K562 (cell line): ENCODE measurements around the gene DHX35. TPM values are rescaled to one million over a fixed set of nuclear protein-coding genes. Genes with fewer than 3 reads are reported as not detected.

Experiments used
- DDX20 ChIP-seq: fragments of 450-650 bp; IDR thresholded peaks from 2 replicates; pipeline ENCODE4 v1.6.1; 2016; ENCODE audit warnings: missing genetic modification characterization, low read depth, mild to moderate bottlenecking, missing compliant biosample characterization, moderate library complexity
- GATAD2A ChIP-seq: fragments of 450-650 bp; IDR thresholded peaks from 2 replicates; pipeline ENCODE4 v1.6.1; 2017
- KLF1 ChIP-seq: fragments of 450-650 bp; IDR thresholded peaks from 2 replicates; pipeline ENCODE4 v1.6.1; 2016; ENCODE audit warnings: missing genetic modification characterization, missing compliant biosample characterization
- NFYB ChIP-seq: IDR thresholded peaks from 2 replicates; pipeline ENCODE4 v1.6.1; 2011; ENCODE audit warnings: mild to moderate bottlenecking, moderate library complexity; ENCODE audit not compliant: insufficient read length; ENCODE audit errors: extremely low read depth
- ZNF780A ChIP-seq: fragments of 250-450 bp; sonication (Bioruptor Pico); IDR thresholded peaks from 2 replicates; pipeline ENCODE4 v1.5.0; 2021; ENCODE audit warnings: mild to moderate bottlenecking
- ZZZ3 ChIP-seq: fragments of 450-650 bp; IDR thresholded peaks from 2 replicates; pipeline ENCODE4 v1.6.1; 2016; ENCODE audit warnings: antibody characterized with exemption, mild to moderate bottlenecking, moderate library complexity
- polyA plus RNA-seq, 8 experiments: library from polyadenylated mRNA; depleted of rRNA in 4 of 8; stranded (reverse) in 5 of 8; unstranded in 3 of 8; fragments of >200 nt; fragmentation: Nextera tagmentation in 2 of 8; fragmentation: Illumina TruSeq in 1 of 8; extraction: Ambion mirVana in 2 of 8; extraction: Trizol in 1 of 8; gene quantifications; 2 replicates each; pipeline versions ENCODE4 v1.2.1 to v1.2.3, GENCODE V29; 2011 to 2014; ENCODE audit warnings: inconsistent platforms in 1 of 8, missing spikeins in 1 of 8
- total RNA-seq, 7 experiments: library from RNA; depleted of rRNA in 6 of 7; stranded (reverse); fragments of >200 nt in 6 of 7; fragmentation: Illumina TruSeq in 2 of 7; extraction: Trizol in 2 of 7; gene quantifications; 2 replicates each; pipeline versions ENCODE4 v1.2.1 to v1.2.3, GENCODE V29; 2011 to 2021; ENCODE audit warnings: low replicate concordance in 1 of 7
- TF ChIP-seq, protein P1 (sequence below), 2 experiments: fragments of 450-650 bp; formaldehyde crosslinking in 1 of 2; IDR thresholded peaks; 2 replicates each; pipeline versions ENCODE4 v1.4.0 to v1.6.1; 2014 to 2020; ENCODE audit warnings: mild to moderate bottlenecking in 2 of 2, borderline replicate concordance in 1 of 2, low read depth in 1 of 2
- TF ChIP-seq, protein P2 (sequence below): sonication (generic); formaldehyde crosslinking; IDR thresholded peaks from 2 replicates; pipeline ENCODE4 v1.8.0; 2023; ENCODE audit warnings: missing genetic modification reagents, mild to moderate bottlenecking, borderline replicate concordance
- TF ChIP-seq, protein P3 (sequence below): fragments of 250-450 bp; sonication (Bioruptor Pico); IDR thresholded peaks from 2 replicates; pipeline ENCODE4 v1.8.0; 2022; ENCODE audit warnings: moderate library complexity, mild to moderate bottlenecking, inconsistent platforms

The DHX35 gene
- total and polyA plus RNA-seq, 9 of the 15 experiments (the other 6 are each of a cell fraction or from before 2014, with no cell fraction given): 6.5 to 25.6 (median 16.9) TPM

DNA sequence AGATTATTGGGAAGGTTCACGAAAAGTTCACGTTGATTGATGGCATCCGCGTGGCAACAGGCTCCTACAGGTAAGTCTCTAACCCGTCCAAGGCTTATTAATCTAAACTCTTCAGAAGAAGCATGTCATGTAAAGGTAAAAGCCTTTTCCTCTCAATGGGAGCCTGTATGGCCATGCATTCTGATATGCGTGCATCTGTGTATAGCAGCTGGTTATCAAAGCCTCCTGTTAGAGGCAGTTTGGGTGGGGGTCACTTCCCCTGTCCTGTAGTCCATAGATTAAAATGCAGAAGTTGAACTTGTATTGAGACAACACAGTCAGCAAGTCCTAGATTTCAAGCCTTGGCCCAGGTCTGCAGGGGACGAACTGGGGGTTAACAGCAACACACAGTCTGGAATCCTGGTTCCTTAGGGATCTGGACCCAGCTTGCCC is 14.2 kb upstream of the DHX35 start (continued):
- TF ChIP-seq, protein P1, sequence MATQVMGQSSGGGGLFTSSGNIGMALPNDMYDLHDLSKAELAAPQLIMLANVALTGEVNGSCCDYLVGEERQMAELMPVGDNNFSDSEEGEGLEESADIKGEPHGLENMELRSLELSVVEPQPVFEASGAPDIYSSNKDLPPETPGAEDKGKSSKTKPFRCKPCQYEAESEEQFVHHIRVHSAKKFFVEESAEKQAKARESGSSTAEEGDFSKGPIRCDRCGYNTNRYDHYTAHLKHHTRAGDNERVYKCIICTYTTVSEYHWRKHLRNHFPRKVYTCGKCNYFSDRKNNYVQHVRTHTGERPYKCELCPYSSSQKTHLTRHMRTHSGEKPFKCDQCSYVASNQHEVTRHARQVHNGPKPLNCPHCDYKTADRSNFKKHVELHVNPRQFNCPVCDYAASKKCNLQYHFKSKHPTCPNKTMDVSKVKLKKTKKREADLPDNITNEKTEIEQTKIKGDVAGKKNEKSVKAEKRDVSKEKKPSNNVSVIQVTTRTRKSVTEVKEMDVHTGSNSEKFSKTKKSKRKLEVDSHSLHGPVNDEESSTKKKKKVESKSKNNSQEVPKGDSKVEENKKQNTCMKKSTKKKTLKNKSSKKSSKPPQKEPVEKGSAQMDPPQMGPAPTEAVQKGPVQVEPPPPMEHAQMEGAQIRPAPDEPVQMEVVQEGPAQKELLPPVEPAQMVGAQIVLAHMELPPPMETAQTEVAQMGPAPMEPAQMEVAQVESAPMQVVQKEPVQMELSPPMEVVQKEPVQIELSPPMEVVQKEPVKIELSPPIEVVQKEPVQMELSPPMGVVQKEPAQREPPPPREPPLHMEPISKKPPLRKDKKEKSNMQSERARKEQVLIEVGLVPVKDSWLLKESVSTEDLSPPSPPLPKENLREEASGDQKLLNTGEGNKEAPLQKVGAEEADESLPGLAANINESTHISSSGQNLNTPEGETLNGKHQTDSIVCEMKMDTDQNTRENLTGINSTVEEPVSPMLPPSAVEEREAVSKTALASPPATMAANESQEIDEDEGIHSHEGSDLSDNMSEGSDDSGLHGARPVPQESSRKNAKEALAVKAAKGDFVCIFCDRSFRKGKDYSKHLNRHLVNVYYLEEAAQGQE (IDR thresholded peaks at IDR 0.05; ENCODE audit: borderline replicate concordance): peak; percentile 35
- TF ChIP-seq, protein P1 (CRISPR knock-in tag; IDR thresholded peaks at IDR 0.05; ENCODE audit: low read depth): no peak
- TF ChIP-seq, protein P2, sequence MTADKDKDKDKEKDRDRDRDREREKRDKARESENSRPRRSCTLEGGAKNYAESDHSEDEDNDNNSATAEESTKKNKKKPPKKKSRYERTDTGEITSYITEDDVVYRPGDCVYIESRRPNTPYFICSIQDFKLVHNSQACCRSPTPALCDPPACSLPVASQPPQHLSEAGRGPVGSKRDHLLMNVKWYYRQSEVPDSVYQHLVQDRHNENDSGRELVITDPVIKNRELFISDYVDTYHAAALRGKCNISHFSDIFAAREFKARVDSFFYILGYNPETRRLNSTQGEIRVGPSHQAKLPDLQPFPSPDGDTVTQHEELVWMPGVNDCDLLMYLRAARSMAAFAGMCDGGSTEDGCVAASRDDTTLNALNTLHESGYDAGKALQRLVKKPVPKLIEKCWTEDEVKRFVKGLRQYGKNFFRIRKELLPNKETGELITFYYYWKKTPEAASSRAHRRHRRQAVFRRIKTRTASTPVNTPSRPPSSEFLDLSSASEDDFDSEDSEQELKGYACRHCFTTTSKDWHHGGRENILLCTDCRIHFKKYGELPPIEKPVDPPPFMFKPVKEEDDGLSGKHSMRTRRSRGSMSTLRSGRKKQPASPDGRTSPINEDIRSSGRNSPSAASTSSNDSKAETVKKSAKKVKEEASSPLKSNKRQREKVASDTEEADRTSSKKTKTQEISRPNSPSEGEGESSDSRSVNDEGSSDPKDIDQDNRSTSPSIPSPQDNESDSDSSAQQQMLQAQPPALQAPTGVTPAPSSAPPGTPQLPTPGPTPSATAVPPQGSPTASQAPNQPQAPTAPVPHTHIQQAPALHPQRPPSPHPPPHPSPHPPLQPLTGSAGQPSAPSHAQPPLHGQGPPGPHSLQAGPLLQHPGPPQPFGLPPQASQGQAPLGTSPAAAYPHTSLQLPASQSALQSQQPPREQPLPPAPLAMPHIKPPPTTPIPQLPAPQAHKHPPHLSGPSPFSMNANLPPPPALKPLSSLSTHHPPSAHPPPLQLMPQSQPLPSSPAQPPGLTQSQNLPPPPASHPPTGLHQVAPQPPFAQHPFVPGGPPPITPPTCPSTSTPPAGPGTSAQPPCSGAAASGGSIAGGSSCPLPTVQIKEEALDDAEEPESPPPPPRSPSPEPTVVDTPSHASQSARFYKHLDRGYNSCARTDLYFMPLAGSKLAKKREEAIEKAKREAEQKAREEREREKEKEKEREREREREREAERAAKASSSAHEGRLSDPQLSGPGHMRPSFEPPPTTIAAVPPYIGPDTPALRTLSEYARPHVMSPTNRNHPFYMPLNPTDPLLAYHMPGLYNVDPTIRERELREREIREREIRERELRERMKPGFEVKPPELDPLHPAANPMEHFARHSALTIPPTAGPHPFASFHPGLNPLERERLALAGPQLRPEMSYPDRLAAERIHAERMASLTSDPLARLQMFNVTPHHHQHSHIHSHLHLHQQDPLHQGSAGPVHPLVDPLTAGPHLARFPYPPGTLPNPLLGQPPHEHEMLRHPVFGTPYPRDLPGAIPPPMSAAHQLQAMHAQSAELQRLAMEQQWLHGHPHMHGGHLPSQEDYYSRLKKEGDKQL (CRISPR knock-in tag): peak; percentile 42; the same call in 1 of the 2 replicates
- TF ChIP-seq KLF1 (tag) (peak; percentile 91), NFYB (no peak), DDX20 (tag) (no peak), ZNF780A (CRISPR knock-in tag) (no peak), ZZZ3 (no peak), GATAD2A (no peak; the same call in 1 of the 2 replicates)
- TF ChIP-seq, protein P3, sequence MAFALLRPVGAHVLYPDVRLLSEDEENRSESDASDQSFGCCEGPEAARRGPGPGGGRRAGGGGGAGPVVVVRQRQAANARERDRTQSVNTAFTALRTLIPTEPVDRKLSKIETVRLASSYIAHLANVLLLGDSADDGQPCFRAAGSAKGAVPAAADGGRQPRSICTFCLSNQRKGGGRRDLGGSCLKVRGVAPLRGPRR (CRISPR knock-in tag): peak; percentile 11; the same call in 1 of the 2 replicates
